ENCODE data around the gene NUP160.

- no peak for TF ChIP-seq EZH2 (IDR thresholded peaks at IDR 0.05)
- TF ChIP-seq POLR2AphosphoS5 (IDR thresholded peaks at IDR 0.05; ENCODE audit: borderline replicate concordance, low read depth, low read length), result no peak
These were observed 65.0 kb downstream of the NUP160 start for GRCh38 chr11:47783087-47783610.

All from SK-N-MC (cell line).